RWPE1 (cell line): ENCODE data around the gene RALGAPA2.

Source experiments
- CTCF ChIA-PET: fragments of 350-600 bp; sonication (Branson Sonifier 250); formaldehyde crosslinking; extraction: SDS; loops from one replicate; lab custom pipeline; 2021; lab: Yijun Ruan, JAX
- POLR2A ChIA-PET: fragments of 400-600 bp; formaldehyde crosslinking; extraction: SDS; loops from one replicate; lab custom pipeline; 2020; ENCODE audit warnings: antibody characterized with exemption; ENCODE audit not compliant: low non-redundant PET; lab: Yijun Ruan, JAX
- DNase-seq: peaks from one replicate; pipeline ENCODE4 v3.0.0; 2012; ENCODE audit warnings: low spot score
- H3K27ac ChIP-seq: fragments of 450-650 bp; 2 replicates; pipeline ENCODE4 v1.5.1; 2017
- TF ChIP-seq, protein P1 (sequence below): fragments of 450-650 bp; conservative IDR thresholded peaks from 2 replicates; pipeline ENCODE4 v1.5.1; 2017; ENCODE audit warnings: low read depth, mild to moderate bottlenecking

RALGAPA2 gene

GRCh38 chr20:20731000-20731944 lies 18.8 kb upstream of the RALGAPA2 start:
- no peak for DNase-seq
- POLR2A ChIA-PET, result no interaction called here
- H3K27ac ChIP-seq, result peak overlapping the region; percentile 57
- CTCF ChIA-PET, result no interaction called here
- TF ChIP-seq, protein P1, sequence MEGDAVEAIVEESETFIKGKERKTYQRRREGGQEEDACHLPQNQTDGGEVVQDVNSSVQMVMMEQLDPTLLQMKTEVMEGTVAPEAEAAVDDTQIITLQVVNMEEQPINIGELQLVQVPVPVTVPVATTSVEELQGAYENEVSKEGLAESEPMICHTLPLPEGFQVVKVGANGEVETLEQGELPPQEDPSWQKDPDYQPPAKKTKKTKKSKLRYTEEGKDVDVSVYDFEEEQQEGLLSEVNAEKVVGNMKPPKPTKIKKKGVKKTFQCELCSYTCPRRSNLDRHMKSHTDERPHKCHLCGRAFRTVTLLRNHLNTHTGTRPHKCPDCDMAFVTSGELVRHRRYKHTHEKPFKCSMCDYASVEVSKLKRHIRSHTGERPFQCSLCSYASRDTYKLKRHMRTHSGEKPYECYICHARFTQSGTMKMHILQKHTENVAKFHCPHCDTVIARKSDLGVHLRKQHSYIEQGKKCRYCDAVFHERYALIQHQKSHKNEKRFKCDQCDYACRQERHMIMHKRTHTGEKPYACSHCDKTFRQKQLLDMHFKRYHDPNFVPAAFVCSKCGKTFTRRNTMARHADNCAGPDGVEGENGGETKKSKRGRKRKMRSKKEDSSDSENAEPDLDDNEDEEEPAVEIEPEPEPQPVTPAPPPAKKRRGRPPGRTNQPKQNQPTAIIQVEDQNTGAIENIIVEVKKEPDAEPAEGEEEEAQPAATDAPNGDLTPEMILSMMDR, result no peak

DNA sequence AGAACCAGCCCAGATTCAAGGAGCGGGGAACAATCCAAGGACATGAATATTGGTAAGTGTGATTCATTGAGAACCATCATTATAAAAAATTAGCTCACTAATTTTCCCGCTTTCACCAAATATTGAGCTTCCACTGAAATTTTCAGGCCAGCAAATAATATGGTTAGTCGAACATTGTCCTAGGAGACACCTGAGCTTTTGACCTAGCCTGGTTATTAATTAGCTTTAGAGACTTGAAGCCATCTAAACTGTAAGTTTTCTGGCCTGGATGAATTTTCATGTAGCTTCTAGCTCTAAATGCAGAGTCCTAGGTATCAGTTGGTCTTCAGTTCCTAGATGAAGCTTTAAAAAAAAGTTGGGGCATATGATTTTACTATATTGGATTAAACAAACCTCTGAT lies 17.1 kb upstream of the RALGAPA2 start:
- no peak overlapping the region for H3K27ac ChIP-seq
- ChIA-PET POLR2A (no interaction called here), CTCF (no interaction called here)
- DNase-seq, result no peak
- TF ChIP-seq, protein P1, result no peak

- no peak overlapping the region for H3K27ac ChIP-seq
- TF ChIP-seq, protein P1, result no peak
- ChIA-PET CTCF (interaction anchor here (0.6 kb wide), 2 partner anchors 138 to 869 kb away, joined by 3 read pairs; no protein-coding TSS in a partner anchor), POLR2A (no interaction called here)
- no peak for DNase-seq
Measured at GRCh38 chr20:20721489-20721888, 9.0 kb upstream of the RALGAPA2 start.

GRCh38 chr20:20720158-20720557 lies 7.7 kb upstream of the RALGAPA2 start:
- no peak for DNase-seq
- CTCF ChIA-PET, result no interaction called here
- TF ChIP-seq, protein P1, result no peak
- H3K27ac ChIP-seq, result no peak overlapping the region
- POLR2A ChIA-PET, result no interaction called here

GRCh38 chr20:20719411-20719810 lies 7.0 kb upstream of the RALGAPA2 start:
- H3K27ac ChIP-seq, result no peak overlapping the region
- ChIA-PET CTCF (no interaction called here), POLR2A (no interaction called here)
- DNase-seq, result no peak
- TF ChIP-seq, protein P1, result no peak

DNA sequence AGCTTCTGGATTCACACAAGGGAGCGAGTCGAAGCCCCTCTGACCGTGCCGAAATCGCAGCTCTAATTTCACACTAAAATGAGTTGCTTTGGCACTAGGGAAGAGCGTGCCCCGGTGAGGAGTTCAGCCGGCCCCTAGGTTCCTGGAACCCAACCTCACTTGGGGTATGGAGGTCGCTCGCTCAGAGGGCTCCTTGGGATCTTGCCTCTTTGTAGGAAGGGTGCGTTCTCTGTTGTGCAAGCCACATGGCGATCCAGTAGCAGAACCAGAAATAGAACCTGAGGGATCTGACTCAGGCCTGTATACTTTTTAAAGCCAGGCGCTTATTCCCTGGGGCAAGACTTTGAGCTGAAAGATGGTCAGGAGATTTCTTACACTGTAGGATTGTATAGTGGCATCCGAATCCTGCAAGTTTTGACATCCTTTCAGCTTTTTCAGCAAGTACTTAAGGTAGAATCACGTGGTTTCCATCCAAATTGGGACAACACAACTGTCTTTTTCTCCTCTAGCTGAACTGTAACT lies 861 bp upstream of the RALGAPA2 start:
- peak overlapping the region; percentile 89 for H3K27ac ChIP-seq
- DNase-seq, result no peak
- POLR2A ChIA-PET, result interaction anchor here (1.0 kb wide), 1 partner anchor 67 kb away, joined by 3 read pairs; no protein-coding TSS in a partner anchor
- TF ChIP-seq, protein P1, result no peak
- CTCF ChIA-PET, result interaction anchor here (0.5 to 1.0 kb wide), 4 partner anchors 39 to 126 kb away, joined by 3 to 7 read pairs (median 3); no protein-coding TSS in a partner anchor
